H9 (cell line): ENCODE results near the gene LPCAT1. TPM values are rescaled to one million over a fixed set of nuclear protein-coding genes. Genes with fewer than 3 reads are reported as not detected.

ENCODE experiments used
- DNase-seq: peaks from one replicate; pipeline ENCODE4 v3.0.0-alpha.2; 2017
- H2AFZ ChIP-seq: one replicate; pipeline ENCODE4 v1.6.1; 2013; ENCODE audit warnings: mild to moderate bottlenecking, low read length, control low read depth, moderate library complexity
- H2AK5ac ChIP-seq: 2 replicates; pipeline ENCODE4 v1.6.1; 2013; ENCODE audit warnings: low read length, control low read depth, mixed read lengths; ENCODE audit not compliant: insufficient read length
- H2BK120ac ChIP-seq: one replicate; pipeline ENCODE4 v1.6.1; 2013; ENCODE audit warnings: low read depth, mild to moderate bottlenecking, low read length, control low read depth, inconsistent platforms; ENCODE audit not compliant: poor library complexity, severe bottlenecking
- H2BK12ac ChIP-seq: 2 replicates; pipeline ENCODE4 v1.6.1; 2013; ENCODE audit warnings: low read length, control low read depth, mixed read lengths, low read depth; ENCODE audit not compliant: insufficient read length
- H2BK15ac ChIP-seq: 2 replicates; pipeline ENCODE4 v1.6.1; 2013; ENCODE audit warnings: low read depth, low read length, control low read depth
- H2BK20ac ChIP-seq: one replicate; pipeline ENCODE4 v1.6.1; 2013; ENCODE audit warnings: low read depth, mild to moderate bottlenecking, low read length, control low read depth, inconsistent platforms; ENCODE audit not compliant: poor library complexity, severe bottlenecking
- H2BK5ac ChIP-seq: 2 replicates; pipeline ENCODE4 v1.6.1; 2013; ENCODE audit warnings: low read length, control low read depth, mixed read lengths; ENCODE audit not compliant: insufficient read length
- H3K14ac ChIP-seq: 2 replicates; pipeline ENCODE4 v1.6.1; 2013; ENCODE audit warnings: low read length, control low read depth; ENCODE audit not compliant: insufficient read depth
- H3K18ac ChIP-seq: 2 replicates; pipeline ENCODE4 v1.6.1; 2013; ENCODE audit warnings: low read depth, mild to moderate bottlenecking, mixed read lengths, low read length, control low read depth; ENCODE audit not compliant: insufficient read length
- H3K23ac ChIP-seq: 2 replicates; pipeline ENCODE4 v1.6.1; 2013; ENCODE audit warnings: low read length, control low read depth, mixed read lengths, low read depth; ENCODE audit not compliant: insufficient read length
- H3K23me2 ChIP-seq: 2 replicates; pipeline ENCODE4 v1.6.1; 2013; ENCODE audit warnings: low read depth, mild to moderate bottlenecking, mixed read lengths, low read length, control low read depth; ENCODE audit not compliant: insufficient read length, poor library complexity, severe bottlenecking
- H3K27ac ChIP-seq: 2 replicates; pipeline ENCODE4 v1.5.1; 2013; ENCODE audit warnings: low read length, control low read depth, mixed read lengths, low read depth; ENCODE audit not compliant: insufficient read length
- H3K27me3 ChIP-seq: 2 replicates; pipeline ENCODE4 v1.6.1; 2013; ENCODE audit warnings: low read length, control low read depth, inconsistent platforms; ENCODE audit not compliant: insufficient read depth
- H3K4ac ChIP-seq: 2 replicates; pipeline ENCODE4 v1.6.1; 2013; ENCODE audit warnings: low read depth, mild to moderate bottlenecking, control low read depth, inconsistent platforms, low read length, moderate library complexity
- H3K4me1 ChIP-seq: 2 replicates; pipeline ENCODE4 v1.6.1; 2013; ENCODE audit warnings: low read length, control low read depth, inconsistent platforms; ENCODE audit not compliant: insufficient read depth
- H3K4me2 ChIP-seq: 2 replicates; pipeline ENCODE4 v1.6.1; 2013; ENCODE audit warnings: low read length, control low read depth, mixed read lengths; ENCODE audit not compliant: insufficient read length, insufficient read depth
- H3K56ac ChIP-seq: 2 replicates; pipeline ENCODE4 v1.6.1; 2013; ENCODE audit warnings: low read depth, mild to moderate bottlenecking, mixed read lengths, low read length, control low read depth; ENCODE audit not compliant: insufficient read length
- H3K79me1 ChIP-seq: 2 replicates; pipeline ENCODE4 v1.6.1; 2013; ENCODE audit warnings: low read depth, mild to moderate bottlenecking, moderate library complexity, low read length, control low read depth, inconsistent platforms; ENCODE audit not compliant: insufficient read depth, poor library complexity, severe bottlenecking
- H3K79me2 ChIP-seq: 2 replicates; pipeline ENCODE4 v1.6.1; 2013; ENCODE audit warnings: low read length, control low read depth, inconsistent platforms; ENCODE audit not compliant: insufficient read depth
- H3K9ac ChIP-seq: 2 replicates; pipeline ENCODE4 v1.6.1; 2013; ENCODE audit warnings: low read length, control low read depth, mixed read lengths; ENCODE audit not compliant: insufficient read length; ENCODE audit errors: extremely low read depth
- H3K9me3 ChIP-seq: one replicate; pipeline ENCODE4 v1.6.1; 2013; ENCODE audit warnings: low read depth, low read length, inconsistent platforms; ENCODE audit not compliant: control insufficient read depth
- H3T11ph ChIP-seq: one replicate; pipeline ENCODE4 v1.6.1; 2013; ENCODE audit warnings: mild to moderate bottlenecking, low read length, control low read depth, inconsistent platforms
- H4K20me1 ChIP-seq: one replicate; pipeline ENCODE4 v1.6.1; 2013; ENCODE audit not compliant: control insufficient read depth, insufficient read length, insufficient read depth
- H4K5ac ChIP-seq: 2 replicates; pipeline ENCODE4 v1.6.1; 2013; ENCODE audit warnings: low read depth, mild to moderate bottlenecking, mixed read lengths, low read length, control low read depth; ENCODE audit not compliant: insufficient read length
- H4K8ac ChIP-seq: replicated peaks from 2 replicates; pipeline ENCODE4 v1.6.1; 2013; ENCODE audit warnings: low read length, control low read depth, mixed read lengths, low read depth; ENCODE audit not compliant: insufficient read length
- H4K91ac ChIP-seq: 2 replicates; pipeline ENCODE4 v1.6.1; 2013; ENCODE audit warnings: low read depth, mild to moderate bottlenecking, moderate library complexity, mixed read lengths, low read length, control low read depth; ENCODE audit not compliant: insufficient read length
- H3K27ac Mint-ChIP-seq, 3 experiments: 2 replicates in 2 of 3; 3 replicates in 1 of 3; pipeline ENCODE4 v1.8.0; 2020 to 2021; ENCODE audit warnings: mixed read lengths in 3 of 3, mild to moderate bottlenecking in 1 of 3, moderate library complexity in 1 of 3
- H3K27me3 Mint-ChIP-seq: 2 replicates; pipeline ENCODE4 v1.8.0; 2021; ENCODE audit warnings: low read depth, mild to moderate bottlenecking, moderate library complexity, mixed read lengths
- H3K36me3 Mint-ChIP-seq, 3 experiments: 2 replicates in 2 of 3; 3 replicates in 1 of 3; pipeline ENCODE4 v1.8.0; 2020 to 2021; ENCODE audit warnings: low read depth in 3 of 3, mixed read lengths in 3 of 3; ENCODE audit not compliant: insufficient read depth in 1 of 3
- H3K4me1 Mint-ChIP-seq, 2 experiments: 2 replicates each; pipeline ENCODE4 v1.8.0; 2020; ENCODE audit warnings: mixed read lengths in 2 of 2
- H3K4me3 Mint-ChIP-seq, 2 experiments: 2 replicates in 1 of 2; 3 replicates in 1 of 2; pipeline ENCODE4 v1.8.0; 2020 to 2021; ENCODE audit warnings: mild to moderate bottlenecking in 2 of 2, mixed read lengths in 2 of 2, moderate library complexity in 1 of 2
- H3K9me3 Mint-ChIP-seq, 2 experiments: 2 replicates in 1 of 2; 3 replicates in 1 of 2; pipeline ENCODE4 v1.8.0; 2020; ENCODE audit warnings: mild to moderate bottlenecking in 2 of 2, mixed read lengths in 2 of 2, moderate library complexity in 1 of 2
- WGBS: extraction: QIAGEN DNeasy Blood & Tissue Kit; methylation state at CpG from one replicate; pipeline ENCODE4 v1.1.7; 2013; ENCODE audit warnings: missing lambda C conversion rate, low lambda C conversion rate, mixed read lengths; ENCODE audit not compliant: insufficient read length; ENCODE audit errors: extremely low coverage; 5-methylcytosine and 5-hydroxymethylcytosine counted together
- total RNA-seq: library from RNA; stranded (reverse); gene quantifications from 2 replicates; pipeline ENCODE4 v1.2.1, GENCODE V29; 2021
- TF ChIP-seq, protein P1 (sequence below): fragments of 200-600 bp; sonication (generic); conservative IDR thresholded peaks from 3 replicates; pipeline ENCODE4 v1.8.0; 2021; ENCODE audit warnings: antibody characterized with exemption, mild to moderate bottlenecking

The LPCAT1 gene
- total RNA-seq, 1 experiment from 2014 or later = 231 TPM

DNA sequence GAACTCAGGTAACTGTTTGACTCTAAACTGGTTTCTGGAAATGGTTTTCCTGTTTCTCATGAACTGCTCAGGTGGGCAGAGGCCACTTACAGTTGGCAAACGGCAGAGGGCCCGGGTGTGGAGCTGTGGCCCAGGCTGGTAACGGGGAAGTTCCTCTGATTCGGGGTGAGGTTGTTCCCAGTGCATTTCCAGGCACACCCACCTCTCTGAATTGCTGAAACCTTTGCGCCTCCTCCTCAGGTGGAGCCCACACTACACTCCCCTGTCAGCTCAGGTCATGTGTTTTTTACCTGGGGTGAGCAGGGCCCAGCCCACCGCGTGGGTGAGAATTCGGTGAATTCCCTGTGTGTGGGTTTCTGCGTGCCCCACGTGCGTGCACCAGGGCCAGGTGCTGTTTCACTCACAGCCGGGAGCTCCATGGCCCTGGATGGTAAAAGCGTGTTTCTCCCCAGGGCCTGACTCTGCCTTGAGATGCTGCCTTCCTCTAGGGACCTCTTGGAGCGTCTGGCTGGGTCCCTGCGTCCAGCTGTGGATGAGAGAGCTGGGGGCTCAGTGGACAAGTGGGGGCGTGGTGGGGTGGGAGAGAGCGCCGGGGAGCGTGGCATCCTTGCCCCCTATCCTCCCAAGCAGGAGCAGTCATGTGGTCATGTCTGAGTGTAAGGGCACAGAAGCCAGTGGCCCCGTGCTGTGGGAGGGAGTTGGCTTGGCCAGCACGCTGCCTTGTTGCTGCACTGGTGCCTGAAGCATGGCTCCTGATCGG, 33.5 kb upstream of the LPCAT1 start:
- Histone ChIP-seq H2BK120ac (no peak overlapping the region), H4K20me1 (no peaks in the 10 kb centered on the region), H3K27ac (no peak overlapping the region), H3K9ac (no peak overlapping the region), H2BK15ac (no peak overlapping the region), H3K18ac (no peak overlapping the region), H3K27me3 (no peaks in the 10 kb centered on the region), H3K56ac (no peak overlapping the region), H3K79me2 (no peaks in the 10 kb centered on the region), H2BK5ac (no peak overlapping the region), H3K79me1 (no peaks in the 10 kb centered on the region), H2AK5ac (no peak overlapping the region), H3K23ac (no peak overlapping the region), H3K23me2 (no peaks in the 10 kb centered on the region), H4K5ac (no peak overlapping the region), H4K8ac (no peak overlapping the region), H3K4me1 (no peaks in the 10 kb centered on the region), H3K4ac (no peak overlapping the region), H4K91ac (no peak overlapping the region), H3K4me2 (no peak overlapping the region), H3K14ac (no peak overlapping the region; the same call in 1 of the 2 replicates), H3T11ph (no peak overlapping the region), H2BK20ac (no peak overlapping the region), H2BK12ac (no peak overlapping the region), H2AFZ (no peak overlapping the region), H3K9me3 (no peaks in the 10 kb centered on the region)
- no peak overlapping the region for H3K4me3 Mint-ChIP-seq
- DNase-seq = no peak
- peaks cover 0 to under 1% (median under 1%) of the 10 kb centered on the region in 3 experiments; a peak in 3 of 7 replicates for H3K36me3 Mint-ChIP-seq
- H3K27me3 Mint-ChIP-seq = peaks cover 25% of the 10 kb centered on the region
- no peak overlapping the region for H3K27ac Mint-ChIP-seq
- no CpG with 5 or more reads among the region's 22 CpGs for WGBS
- peaks cover 14 to 16% of the 10 kb centered on the region in 2 experiments; a peak in 4 of 5 replicates for H3K9me3 Mint-ChIP-seq
- TF ChIP-seq, protein P1, sequence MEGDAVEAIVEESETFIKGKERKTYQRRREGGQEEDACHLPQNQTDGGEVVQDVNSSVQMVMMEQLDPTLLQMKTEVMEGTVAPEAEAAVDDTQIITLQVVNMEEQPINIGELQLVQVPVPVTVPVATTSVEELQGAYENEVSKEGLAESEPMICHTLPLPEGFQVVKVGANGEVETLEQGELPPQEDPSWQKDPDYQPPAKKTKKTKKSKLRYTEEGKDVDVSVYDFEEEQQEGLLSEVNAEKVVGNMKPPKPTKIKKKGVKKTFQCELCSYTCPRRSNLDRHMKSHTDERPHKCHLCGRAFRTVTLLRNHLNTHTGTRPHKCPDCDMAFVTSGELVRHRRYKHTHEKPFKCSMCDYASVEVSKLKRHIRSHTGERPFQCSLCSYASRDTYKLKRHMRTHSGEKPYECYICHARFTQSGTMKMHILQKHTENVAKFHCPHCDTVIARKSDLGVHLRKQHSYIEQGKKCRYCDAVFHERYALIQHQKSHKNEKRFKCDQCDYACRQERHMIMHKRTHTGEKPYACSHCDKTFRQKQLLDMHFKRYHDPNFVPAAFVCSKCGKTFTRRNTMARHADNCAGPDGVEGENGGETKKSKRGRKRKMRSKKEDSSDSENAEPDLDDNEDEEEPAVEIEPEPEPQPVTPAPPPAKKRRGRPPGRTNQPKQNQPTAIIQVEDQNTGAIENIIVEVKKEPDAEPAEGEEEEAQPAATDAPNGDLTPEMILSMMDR = no peak
- H3K4me1 Mint-ChIP-seq = no peaks in the 10 kb centered on the region
